Neural progenitor cell (in vitro differentiated cells): ENCODE data around the gene OR56A1.

Experiments
- EZH2 ChIP-seq: fragments of 200-600 bp; sonication (generic); IDR thresholded peaks from 2 replicates; pipeline ENCODE4 v1.6.1; 2017; ENCODE audit warnings: antibody characterized with exemption, mild to moderate bottlenecking, moderate library complexity
- TF ChIP-seq, protein P1 (sequence below): fragments of 200-600 bp; sonication (generic); IDR thresholded peaks from 2 replicates; pipeline ENCODE4 v1.5.1; 2017; ENCODE audit warnings: antibody characterized with exemption, mild to moderate bottlenecking

DNA sequence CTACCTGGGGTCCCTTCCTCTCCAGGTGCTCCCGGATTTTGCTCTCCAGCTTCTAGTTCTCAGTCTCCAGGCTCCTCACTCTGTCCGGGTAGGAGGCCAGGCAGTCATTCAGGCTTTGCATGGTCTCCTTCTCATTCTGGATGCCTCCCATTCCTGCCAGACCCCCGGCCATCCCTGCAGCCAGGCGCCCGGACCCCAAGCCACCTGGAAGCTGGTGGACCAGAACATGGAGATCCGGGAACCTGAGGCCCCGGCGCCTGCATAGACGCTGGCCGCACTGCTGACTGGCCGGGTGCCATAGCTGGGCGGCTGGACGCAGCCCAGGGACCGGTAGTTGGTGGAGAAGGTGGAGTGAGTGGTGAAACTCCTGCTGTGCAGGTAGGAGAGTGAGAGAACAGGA lies 35.8 kb downstream of the OR56A1 start:
- TF ChIP-seq, protein P1, sequence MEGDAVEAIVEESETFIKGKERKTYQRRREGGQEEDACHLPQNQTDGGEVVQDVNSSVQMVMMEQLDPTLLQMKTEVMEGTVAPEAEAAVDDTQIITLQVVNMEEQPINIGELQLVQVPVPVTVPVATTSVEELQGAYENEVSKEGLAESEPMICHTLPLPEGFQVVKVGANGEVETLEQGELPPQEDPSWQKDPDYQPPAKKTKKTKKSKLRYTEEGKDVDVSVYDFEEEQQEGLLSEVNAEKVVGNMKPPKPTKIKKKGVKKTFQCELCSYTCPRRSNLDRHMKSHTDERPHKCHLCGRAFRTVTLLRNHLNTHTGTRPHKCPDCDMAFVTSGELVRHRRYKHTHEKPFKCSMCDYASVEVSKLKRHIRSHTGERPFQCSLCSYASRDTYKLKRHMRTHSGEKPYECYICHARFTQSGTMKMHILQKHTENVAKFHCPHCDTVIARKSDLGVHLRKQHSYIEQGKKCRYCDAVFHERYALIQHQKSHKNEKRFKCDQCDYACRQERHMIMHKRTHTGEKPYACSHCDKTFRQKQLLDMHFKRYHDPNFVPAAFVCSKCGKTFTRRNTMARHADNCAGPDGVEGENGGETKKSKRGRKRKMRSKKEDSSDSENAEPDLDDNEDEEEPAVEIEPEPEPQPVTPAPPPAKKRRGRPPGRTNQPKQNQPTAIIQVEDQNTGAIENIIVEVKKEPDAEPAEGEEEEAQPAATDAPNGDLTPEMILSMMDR, result no peak
- no peak for TF ChIP-seq EZH2
